Mammary epithelial cell (primary cell): Measurements from ENCODE around the gene TSPAN3.

Experiments used
- EZH2 ChIP-seq: IDR thresholded peaks from 2 replicates; pipeline ENCODE4 v1.6.1; 2012; ENCODE audit warnings: low read length, inconsistent platforms, borderline replicate concordance
- TF ChIP-seq, protein P1 (sequence below), 2 donors: IDR thresholded peaks in 1 of 2; conservative IDR thresholded peaks in 1 of 2; 2 replicates each; pipeline ENCODE4 v1.5.1; 2011 to 2012; ENCODE audit warnings: inconsistent platforms in 2 of 2, low read length in 2 of 2, mild to moderate bottlenecking in 2 of 2, control low read depth in 1 of 2, low read depth in 1 of 2; ENCODE audit not compliant: insufficient read depth in 1 of 2; ENCODE audit errors: extremely low read depth in 1 of 2

- TF ChIP-seq, protein P1, sequence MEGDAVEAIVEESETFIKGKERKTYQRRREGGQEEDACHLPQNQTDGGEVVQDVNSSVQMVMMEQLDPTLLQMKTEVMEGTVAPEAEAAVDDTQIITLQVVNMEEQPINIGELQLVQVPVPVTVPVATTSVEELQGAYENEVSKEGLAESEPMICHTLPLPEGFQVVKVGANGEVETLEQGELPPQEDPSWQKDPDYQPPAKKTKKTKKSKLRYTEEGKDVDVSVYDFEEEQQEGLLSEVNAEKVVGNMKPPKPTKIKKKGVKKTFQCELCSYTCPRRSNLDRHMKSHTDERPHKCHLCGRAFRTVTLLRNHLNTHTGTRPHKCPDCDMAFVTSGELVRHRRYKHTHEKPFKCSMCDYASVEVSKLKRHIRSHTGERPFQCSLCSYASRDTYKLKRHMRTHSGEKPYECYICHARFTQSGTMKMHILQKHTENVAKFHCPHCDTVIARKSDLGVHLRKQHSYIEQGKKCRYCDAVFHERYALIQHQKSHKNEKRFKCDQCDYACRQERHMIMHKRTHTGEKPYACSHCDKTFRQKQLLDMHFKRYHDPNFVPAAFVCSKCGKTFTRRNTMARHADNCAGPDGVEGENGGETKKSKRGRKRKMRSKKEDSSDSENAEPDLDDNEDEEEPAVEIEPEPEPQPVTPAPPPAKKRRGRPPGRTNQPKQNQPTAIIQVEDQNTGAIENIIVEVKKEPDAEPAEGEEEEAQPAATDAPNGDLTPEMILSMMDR (conservative IDR thresholded peaks at IDR 0.05 in 1 of 2, IDR thresholded peaks at IDR 0.05 in 1 of 2; ENCODE audit: extremely low read depth in 1 of 2, insufficient read depth in 1 of 2, low read depth in 1 of 2, low read length in 2 of 2) = no peak
- no peak for TF ChIP-seq EZH2
These were observed 40.6 kb downstream of the TSPAN3 start for GRCh38 chr15:77030048-77030927.
